Measurements from ENCODE around the gene TFDP1. TPM values are rescaled to one million over a fixed set of nuclear protein-coding genes. Genes with fewer than 3 reads are reported as not detected.

TFDP1 gene
- total RNA-seq, 2 donors from 2014 or later = 31.1 to 33.6 TPM

DNA sequence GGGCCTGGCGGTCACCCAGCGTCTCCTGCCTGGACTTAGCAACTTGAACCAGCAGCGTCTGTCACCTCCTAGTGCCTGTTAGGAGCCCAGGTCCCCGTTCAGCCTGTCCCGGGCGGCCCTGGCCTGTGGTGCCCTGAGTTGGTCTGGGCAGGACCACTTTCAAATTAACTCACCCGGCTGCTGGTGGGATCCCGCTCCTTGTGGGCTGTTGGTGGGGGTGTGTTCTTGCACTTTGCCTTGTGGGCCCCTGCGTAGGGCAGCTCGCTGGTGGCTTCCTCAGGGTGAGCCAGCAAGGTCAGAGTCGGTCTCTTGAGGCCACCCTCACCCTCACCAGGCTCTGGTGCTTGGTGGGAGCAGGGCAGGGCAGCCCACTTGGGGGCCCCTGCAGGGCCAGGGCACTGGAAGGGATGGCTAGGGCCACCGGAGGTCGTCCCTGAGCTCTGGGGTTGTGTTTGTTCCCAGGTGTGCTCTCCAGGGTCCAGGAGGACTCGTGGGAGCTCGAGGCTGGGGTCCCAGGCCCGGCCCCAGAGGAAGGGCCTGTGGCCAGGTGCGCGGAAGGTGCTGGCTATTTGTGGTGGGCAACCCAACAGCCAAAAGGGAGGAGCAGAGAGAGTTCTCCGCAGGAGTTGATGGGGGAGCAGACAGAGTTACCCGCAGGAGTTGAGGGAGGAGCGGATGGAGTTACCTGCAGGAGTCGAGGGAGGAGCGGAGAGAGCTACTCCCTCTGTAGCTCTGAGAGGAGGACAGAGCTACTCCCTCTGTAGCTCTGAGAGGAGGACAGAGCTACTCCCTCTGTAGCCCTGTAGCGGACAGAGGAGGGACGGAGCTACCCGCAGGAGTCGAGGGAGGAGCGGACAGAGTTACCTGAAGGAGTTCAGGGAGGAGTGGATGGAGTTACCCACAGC lies 16.9 kb downstream of the TFDP1 start:
- H3K9me3 ChIP-seq (ENCODE audit: control insufficient read depth, low read length, poor library complexity, severe bottlenecking) = no peaks in the 10 kb centered on the region
- H3K4me1 Mint-ChIP-seq = peaks cover 39% of the 10 kb centered on the region
- ATAC-seq = no peak
- H3K27ac Mint-ChIP-seq = no peak overlapping the region
- H3K4me3 Mint-ChIP-seq = no peak overlapping the region
- no peaks in the 10 kb centered on the region for H3K27me3 Mint-ChIP-seq
- peaks cover 5% of the 10 kb centered on the region for H3K36me3 Mint-ChIP-seq (ENCODE audit: low read depth)
- DNase-seq = no peak

DNA sequence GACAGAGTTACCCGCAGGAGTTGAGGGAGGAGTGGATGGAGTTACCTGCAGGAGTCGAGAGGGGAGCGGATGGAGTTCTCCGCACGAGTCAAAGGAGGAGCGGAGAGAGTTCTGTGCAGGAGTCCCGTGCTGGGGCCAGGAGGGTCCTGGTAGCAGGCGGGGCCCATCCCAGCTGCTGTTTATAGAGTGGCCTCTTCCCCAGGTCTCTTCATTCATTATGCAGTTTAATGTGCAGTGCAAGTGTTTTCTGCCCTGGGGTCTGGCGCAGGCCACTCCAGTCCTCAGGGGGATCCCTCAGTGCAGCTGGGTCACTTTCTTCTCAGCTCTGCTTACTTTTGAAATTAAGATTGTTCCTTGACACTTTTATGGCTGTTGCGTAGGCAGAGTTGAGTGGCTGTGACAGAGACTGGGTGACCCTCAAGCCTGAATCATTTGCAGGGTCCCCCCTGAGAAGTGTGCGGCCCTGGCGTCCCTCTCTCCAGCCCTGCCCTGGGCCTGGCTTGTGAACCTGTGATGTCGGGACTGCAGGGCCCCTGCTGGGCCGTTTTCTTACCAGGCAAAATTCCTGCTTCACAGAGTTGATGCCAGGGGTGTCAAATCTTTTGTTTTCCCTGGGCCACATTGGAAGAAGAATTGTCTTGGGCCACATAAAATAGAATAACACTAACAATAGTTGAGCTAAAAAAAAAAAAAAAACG lies 17.9 kb downstream of the TFDP1 start:
- H3K36me3 Mint-ChIP-seq (ENCODE audit: low read depth) = peaks cover 5% of the 10 kb centered on the region
- H3K27ac Mint-ChIP-seq = no peak overlapping the region
- no peak overlapping the region for H3K4me3 Mint-ChIP-seq
- H3K4me1 Mint-ChIP-seq = peaks cover 39% of the 10 kb centered on the region
- no peaks in the 10 kb centered on the region for H3K9me3 ChIP-seq (ENCODE audit: control insufficient read depth, low read length, poor library complexity, severe bottlenecking)
- H3K27me3 Mint-ChIP-seq = no peaks in the 10 kb centered on the region
- DNase-seq (no peak), ATAC-seq (no peak)

DNA sequence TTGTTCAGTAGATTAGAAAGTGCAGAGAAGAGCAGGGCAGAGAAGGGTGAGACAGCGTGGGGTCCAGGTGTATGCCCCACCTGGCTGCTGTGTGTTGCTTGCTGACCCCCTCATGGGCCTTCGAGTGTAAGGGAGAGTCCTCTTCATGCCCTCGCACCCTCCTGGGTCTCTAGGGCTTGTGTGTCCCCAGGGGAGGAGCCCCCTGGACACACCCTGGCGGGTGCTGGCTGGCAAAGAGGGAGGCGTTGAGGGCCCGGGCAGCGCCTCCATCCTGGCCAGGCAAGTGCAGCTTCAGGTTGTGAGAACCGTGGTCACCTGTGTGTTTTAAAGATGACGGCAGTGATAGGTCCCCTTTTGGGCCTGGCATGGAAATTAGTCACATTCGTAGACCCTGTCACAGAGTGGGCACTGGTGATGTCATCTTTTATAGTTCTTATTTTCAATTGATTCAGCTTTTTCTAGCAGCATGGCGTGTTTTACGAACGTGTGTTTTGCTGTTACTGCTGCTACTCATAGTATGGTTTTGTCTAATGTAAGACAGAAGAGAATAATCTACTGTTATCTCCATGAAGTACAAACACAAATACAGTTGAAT lies 18.7 kb downstream of the TFDP1 start:
- Mint-ChIP-seq H3K36me3 (ENCODE audit: low read depth) (peaks cover 5% of the 10 kb centered on the region), H3K4me3 (no peak overlapping the region), H3K4me1 (peaks cover 38% of the 10 kb centered on the region), H3K27ac (no peak overlapping the region), H3K27me3 (no peaks in the 10 kb centered on the region)
- H3K9me3 ChIP-seq (ENCODE audit: control insufficient read depth, low read length, poor library complexity, severe bottlenecking) = no peaks in the 10 kb centered on the region
- no peak for ATAC-seq
- DNase-seq = no peak

- no peaks in the 10 kb centered on the region for H3K9me3 ChIP-seq (ENCODE audit: control insufficient read depth, low read length, poor library complexity, severe bottlenecking)
- peaks cover 37% of the 10 kb centered on the region for H3K4me1 Mint-ChIP-seq
- no peaks in the 10 kb centered on the region for H3K27me3 Mint-ChIP-seq
- DNase-seq = no peak
- ATAC-seq = no peak
- no peak overlapping the region for H3K4me3 Mint-ChIP-seq
- H3K27ac Mint-ChIP-seq = peak overlapping the region; percentile 83
- H3K36me3 Mint-ChIP-seq (ENCODE audit: low read depth) = peaks cover 2% of the 10 kb centered on the region
Measured at GRCh38 chr13:113604186-113604585, 19.6 kb downstream of the TFDP1 start.

DNA sequence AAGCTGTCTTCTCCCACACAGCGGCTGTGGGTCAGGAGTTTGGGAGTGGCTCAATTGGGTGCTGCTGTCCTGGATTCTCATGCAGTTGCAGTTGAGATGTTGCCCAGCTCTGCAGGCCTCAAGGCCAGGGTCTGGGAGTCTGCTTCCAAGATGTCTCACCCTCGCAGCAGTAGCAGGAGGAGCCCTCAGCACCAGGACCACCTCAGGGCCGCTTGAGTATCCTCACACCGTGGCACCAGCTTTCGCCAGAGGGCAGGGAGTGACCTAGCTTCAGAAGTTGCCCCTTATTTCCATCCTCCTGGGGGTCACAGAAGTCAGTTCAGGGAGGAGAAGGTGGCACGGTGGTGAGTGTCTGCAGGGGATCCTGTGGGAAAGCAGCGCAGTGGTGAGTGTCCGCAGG lies 20.9 kb downstream of the TFDP1 start:
- H3K27me3 Mint-ChIP-seq = no peaks in the 10 kb centered on the region
- ATAC-seq (no peak), DNase-seq (no peak)
- peaks cover 37% of the 10 kb centered on the region for H3K4me1 Mint-ChIP-seq
- no peaks in the 10 kb centered on the region for H3K9me3 ChIP-seq (ENCODE audit: control insufficient read depth, low read length, poor library complexity, severe bottlenecking)
- peak overlapping the region; percentile 83 for H3K27ac Mint-ChIP-seq
- no peak overlapping the region for H3K4me3 Mint-ChIP-seq
- peaks cover 2% of the 10 kb centered on the region for H3K36me3 Mint-ChIP-seq (ENCODE audit: low read depth)

GRCh38 chr13:113605866-113606438 lies 21.4 kb downstream of the TFDP1 start:
- no peaks in the 10 kb centered on the region for H3K9me3 ChIP-seq (ENCODE audit: control insufficient read depth, low read length, poor library complexity, severe bottlenecking)
- peaks cover 2% of the 10 kb centered on the region for H3K36me3 Mint-ChIP-seq (ENCODE audit: low read depth)
- ATAC-seq = no peak
- peaks cover 35% of the 10 kb centered on the region for H3K4me1 Mint-ChIP-seq
- no peaks in the 10 kb centered on the region for H3K27me3 Mint-ChIP-seq
- H3K4me3 Mint-ChIP-seq = no peak overlapping the region
- no peak for DNase-seq
- H3K27ac Mint-ChIP-seq = peak overlapping the region; percentile 83

GRCh38 chr13:113607056-113607888 lies 22.7 kb downstream of the TFDP1 start:
- Mint-ChIP-seq H3K4me1 (peaks cover 30% of the 10 kb centered on the region), H3K4me3 (no peak overlapping the region), H3K27ac (no peak overlapping the region), H3K36me3 (ENCODE audit: low read depth) (peaks cover 4% of the 10 kb centered on the region), H3K27me3 (no peaks in the 10 kb centered on the region)
- DNase-seq (no peak), ATAC-seq (peak; percentile 52)
- no peaks in the 10 kb centered on the region for H3K9me3 ChIP-seq (ENCODE audit: control insufficient read depth, low read length, poor library complexity, severe bottlenecking)

GRCh38 chr13:113607889-113608635 lies 23.5 kb downstream of the TFDP1 start:
- Mint-ChIP-seq H3K4me1 (peaks cover 29% of the 10 kb centered on the region), H3K27ac (no peak overlapping the region), H3K36me3 (ENCODE audit: low read depth) (peaks cover 4% of the 10 kb centered on the region), H3K27me3 (no peaks in the 10 kb centered on the region), H3K4me3 (no peak overlapping the region)
- DNase-seq (no peak), ATAC-seq (no peak)
- H3K9me3 ChIP-seq (ENCODE audit: control insufficient read depth, low read length, poor library complexity, severe bottlenecking) = no peaks in the 10 kb centered on the region

GRCh38 chr13:113608967-113609533 lies 24.5 kb downstream of the TFDP1 start:
- peak overlapping the region; percentile 25 for H3K4me3 Mint-ChIP-seq
- ATAC-seq = no peak
- H3K4me1 Mint-ChIP-seq = peaks cover 29% of the 10 kb centered on the region
- DNase-seq = no peak
- H3K36me3 Mint-ChIP-seq (ENCODE audit: low read depth) = peaks cover 4% of the 10 kb centered on the region
- no peaks in the 10 kb centered on the region for H3K9me3 ChIP-seq (ENCODE audit: control insufficient read depth, low read length, poor library complexity, severe bottlenecking)
- no peak overlapping the region for H3K27ac Mint-ChIP-seq
- no peaks in the 10 kb centered on the region for H3K27me3 Mint-ChIP-seq

- H3K4me1 Mint-ChIP-seq = peaks cover 29% of the 10 kb centered on the region
- no peak for DNase-seq
- H3K9me3 ChIP-seq (ENCODE audit: control insufficient read depth, low read length, poor library complexity, severe bottlenecking) = no peaks in the 10 kb centered on the region
- H3K27me3 Mint-ChIP-seq = no peaks in the 10 kb centered on the region
- H3K36me3 Mint-ChIP-seq (ENCODE audit: low read depth) = peaks cover 4% of the 10 kb centered on the region
- no peak overlapping the region for H3K4me3 Mint-ChIP-seq
- H3K27ac Mint-ChIP-seq = no peak overlapping the region
- no peak for ATAC-seq
Measured at GRCh38 chr13:113609616-113610015, 25.1 kb downstream of the TFDP1 start.

GRCh38 chr13:113610266-113610665 lies 25.7 kb downstream of the TFDP1 start:
- DNase-seq (no peak), ATAC-seq (no peak)
- H3K4me3 Mint-ChIP-seq = no peak overlapping the region
- H3K27ac Mint-ChIP-seq = no peak overlapping the region
- no peaks in the 10 kb centered on the region for H3K9me3 ChIP-seq (ENCODE audit: control insufficient read depth, low read length, poor library complexity, severe bottlenecking)
- no peaks in the 10 kb centered on the region for H3K27me3 Mint-ChIP-seq
- H3K36me3 Mint-ChIP-seq (ENCODE audit: low read depth) = peaks cover 4% of the 10 kb centered on the region
- peaks cover 24% of the 10 kb centered on the region for H3K4me1 Mint-ChIP-seq

DNA sequence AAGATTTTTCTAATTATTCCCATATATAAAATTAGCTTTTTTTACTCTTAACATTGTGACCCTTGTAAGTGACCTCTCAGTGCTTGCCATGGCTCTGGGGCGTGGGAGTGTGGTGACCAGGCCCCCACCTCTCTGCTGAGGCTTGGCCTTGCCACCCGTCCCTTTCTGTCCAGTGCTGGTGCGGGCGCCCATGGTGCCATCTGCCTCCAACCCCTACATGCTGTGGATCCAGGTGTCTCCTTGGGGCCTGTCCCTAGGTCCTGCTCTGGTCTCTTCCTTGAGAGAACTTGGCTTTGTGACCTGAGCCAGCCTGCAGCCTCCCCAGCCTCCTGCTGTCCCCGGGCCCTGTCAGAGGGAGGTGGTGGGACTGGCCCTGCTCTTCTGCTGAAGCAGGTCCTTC lies 27.4 kb downstream of the TFDP1 start:
- Mint-ChIP-seq H3K4me3 (no peak overlapping the region), H3K4me1 (peaks cover 17% of the 10 kb centered on the region), H3K36me3 (ENCODE audit: low read depth) (peaks cover 7% of the 10 kb centered on the region), H3K27me3 (no peaks in the 10 kb centered on the region), H3K27ac (no peak overlapping the region)
- no peaks in the 10 kb centered on the region for H3K9me3 ChIP-seq (ENCODE audit: control insufficient read depth, low read length, poor library complexity, severe bottlenecking)
- DNase-seq = no peak
- no peak for ATAC-seq
